ENCODE data around the gene HIC2. TPM values are rescaled to one million over a fixed set of nuclear protein-coding genes. Genes with fewer than 3 reads are reported as not detected.
"Not testable (repeated sequence)": the region's sequence is repeated elsewhere in the genome, so short reads cannot be mapped to it uniquely, and the experiment has no call there.

The HIC2 gene
- total RNA-seq, 2 experiments from 2014 or later = 6.8 to 7.0 TPM

- Mint-ChIP-seq H3K27ac (no peak overlapping the region), H3K36me3 (no peaks in the 10 kb centered on the region), H3K27me3 (no peaks in the 10 kb centered on the region), H3K9me3 (no peaks in the 10 kb centered on the region), H3K4me3 (no peak overlapping the region), H3K4me1 (peaks cover 4% of the 10 kb centered on the region)
- ATAC-seq (ENCODE audit: low read depth) (no peak), DNase-seq (no peak)
- POLR2A ChIA-PET = no interaction called here
Observed at GRCh38 chr22:21450858-21451353, 33.7 kb downstream of the HIC2 start.

GRCh38 chr22:21451545-21452520 lies 34.7 kb downstream of the HIC2 start:
- no peak for ATAC-seq (ENCODE audit: low read depth)
- no peaks in the 10 kb centered on the region for H3K36me3 Mint-ChIP-seq
- no peak overlapping the region for H3K4me3 Mint-ChIP-seq
- no peak for DNase-seq
- POLR2A ChIA-PET = no interaction called here
- peaks cover 4% of the 10 kb centered on the region for H3K4me1 Mint-ChIP-seq
- no peaks in the 10 kb centered on the region for H3K27me3 Mint-ChIP-seq
- no peak overlapping the region for H3K27ac Mint-ChIP-seq
- no peaks in the 10 kb centered on the region for H3K9me3 Mint-ChIP-seq

- DNase-seq; H3K27ac Mint-ChIP-seq; H3K9me3 Mint-ChIP-seq; H3K27me3 Mint-ChIP-seq; H3K4me3 Mint-ChIP-seq; POLR2A ChIA-PET; H3K4me1 Mint-ChIP-seq; ATAC-seq (ENCODE audit: low read depth); H3K36me3 Mint-ChIP-seq: not testable (repeated sequence)
Observed at GRCh38 chr22:21452666-21453065, 35.5 kb downstream of the HIC2 start.

- ATAC-seq (ENCODE audit: low read depth); POLR2A ChIA-PET; H3K36me3 Mint-ChIP-seq; H3K27me3 Mint-ChIP-seq; H3K4me1 Mint-ChIP-seq; DNase-seq; H3K9me3 Mint-ChIP-seq; H3K27ac Mint-ChIP-seq; H3K4me3 Mint-ChIP-seq: not testable (repeated sequence)
Observed at GRCh38 chr22:21454998-21455333, 37.8 kb downstream of the HIC2 start.

DNA sequence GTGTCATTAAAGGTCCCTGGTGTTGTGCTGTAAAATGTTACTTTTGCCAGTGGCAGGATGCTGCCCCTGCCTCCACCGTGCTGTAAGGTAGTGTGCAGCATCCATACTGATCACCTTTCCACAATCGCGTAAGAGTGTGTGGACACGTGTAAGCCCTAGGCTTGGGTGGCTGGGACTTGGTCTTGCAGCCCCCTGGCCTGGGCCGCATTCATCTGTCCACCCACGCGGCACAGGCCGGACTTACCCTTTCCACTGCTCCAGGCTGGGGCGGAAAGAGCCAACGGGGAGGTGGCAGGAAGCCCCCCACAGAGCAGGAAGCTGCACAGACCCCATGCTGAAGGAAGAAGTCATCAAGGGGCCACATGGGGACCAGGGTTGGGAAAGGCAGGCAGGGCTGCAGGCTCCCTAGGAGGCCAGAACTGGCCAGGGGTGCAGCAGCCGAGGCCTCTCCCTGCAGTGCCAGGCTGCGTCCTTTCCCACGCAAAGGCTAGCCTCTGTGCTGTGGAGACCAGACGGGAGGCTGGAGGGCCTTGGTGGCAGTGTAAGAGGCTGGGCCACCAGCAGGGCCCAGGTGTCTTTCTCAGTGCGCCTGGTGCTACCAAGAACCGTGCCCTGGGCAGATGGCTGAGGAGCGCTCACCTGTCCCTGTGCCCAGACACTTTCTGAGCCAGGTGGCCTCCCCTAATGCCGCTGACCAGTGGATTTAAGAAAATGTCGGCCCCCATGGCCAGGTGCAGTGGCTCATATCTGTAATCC lies 38.3 kb downstream of the HIC2 start:
- Mint-ChIP-seq H3K27me3 (no peaks in the 10 kb centered on the region), H3K4me3 (no peak overlapping the region), H3K27ac (no peak overlapping the region), H3K36me3 (no peaks in the 10 kb centered on the region), H3K4me1 (no peaks in the 10 kb centered on the region), H3K9me3 (no peaks in the 10 kb centered on the region)
- no peak for DNase-seq
- no peak for ATAC-seq (ENCODE audit: low read depth)
- POLR2A ChIA-PET = no interaction called here

- no peaks in the 10 kb centered on the region for H3K36me3 Mint-ChIP-seq
- no peaks in the 10 kb centered on the region for H3K27me3 Mint-ChIP-seq
- no peaks in the 10 kb centered on the region for H3K9me3 Mint-ChIP-seq
- no peaks in the 10 kb centered on the region for H3K4me1 Mint-ChIP-seq
- ATAC-seq (ENCODE audit: low read depth) (no peak), DNase-seq (no peak)
- POLR2A ChIA-PET = no interaction called here
- no peak overlapping the region for H3K27ac Mint-ChIP-seq
- H3K4me3 Mint-ChIP-seq = no peak overlapping the region
Observed at GRCh38 chr22:21457023-21457787, 40.0 kb downstream of the HIC2 start.

- ATAC-seq (ENCODE audit: low read depth); DNase-seq; POLR2A ChIA-PET; H3K4me1 Mint-ChIP-seq; H3K27ac Mint-ChIP-seq; H3K4me3 Mint-ChIP-seq; H3K36me3 Mint-ChIP-seq; H3K27me3 Mint-ChIP-seq; H3K9me3 Mint-ChIP-seq: not testable (repeated sequence)
Observed at GRCh38 chr22:21462672-21463071, 45.5 kb downstream of the HIC2 start.

DNA sequence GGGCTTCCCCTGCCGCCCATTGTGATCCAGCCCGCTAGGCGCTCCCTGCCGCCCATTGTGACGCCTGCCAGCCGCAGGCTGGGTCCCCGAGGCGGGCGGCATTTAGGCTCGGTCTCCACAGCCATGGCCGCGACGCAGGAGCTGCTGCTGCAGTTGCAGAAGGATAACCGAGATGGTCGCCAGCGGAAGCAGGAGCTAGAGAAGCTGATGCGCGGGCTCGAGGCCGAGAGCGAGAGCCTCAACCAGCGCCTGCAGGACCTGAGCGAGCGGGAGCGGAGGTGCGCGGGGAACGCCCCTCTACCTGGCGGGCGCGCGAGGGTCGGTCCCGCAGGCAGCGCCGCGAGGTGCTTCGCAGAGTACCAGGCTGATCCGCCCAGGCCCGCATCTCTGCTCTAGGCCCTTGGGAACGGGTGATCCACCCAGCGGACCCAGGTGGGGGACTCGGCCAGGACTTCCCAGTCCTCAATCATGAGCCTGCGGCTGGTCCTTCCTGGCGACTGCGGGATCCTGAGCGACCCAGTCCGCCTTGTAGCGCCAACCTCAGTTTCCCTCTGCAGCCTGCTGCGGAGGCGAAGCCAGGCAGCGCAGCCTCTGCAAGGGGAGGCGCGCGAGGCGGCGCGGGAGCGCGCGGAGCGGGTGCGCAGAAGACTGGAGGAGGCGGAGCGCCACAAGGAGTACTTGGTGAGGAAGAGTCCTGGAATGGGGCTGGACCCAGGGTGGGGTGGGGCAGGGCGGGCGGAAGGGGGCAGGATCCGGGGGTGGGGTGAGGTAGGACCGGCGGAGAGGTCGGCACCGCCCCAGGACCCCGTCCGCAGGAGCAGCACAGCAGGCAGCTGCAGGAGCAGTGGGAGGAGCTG lies 50.4 kb downstream of the HIC2 start, which contains the start of gene TMEM191C:
Gene TMEM191C, plus strand, starts transcription at position 51 of the 857 bp plus-strand sequence. Its CDS starts 73 bp downstream, at position 124.
- peak within 1 kb of the TSS; percentile 94 for H3K27ac Mint-ChIP-seq
- H3K36me3 Mint-ChIP-seq, DNase-seq, POLR2A ChIA-PET, H3K27me3 Mint-ChIP-seq, H3K9me3 Mint-ChIP-seq, H3K4me1 Mint-ChIP-seq: not testable (repeated sequence)
- peak; percentile 0 for ATAC-seq (ENCODE audit: low read depth)
- peak within 1 kb of the TSS; percentile 90 for H3K4me3 Mint-ChIP-seq

DNA sequence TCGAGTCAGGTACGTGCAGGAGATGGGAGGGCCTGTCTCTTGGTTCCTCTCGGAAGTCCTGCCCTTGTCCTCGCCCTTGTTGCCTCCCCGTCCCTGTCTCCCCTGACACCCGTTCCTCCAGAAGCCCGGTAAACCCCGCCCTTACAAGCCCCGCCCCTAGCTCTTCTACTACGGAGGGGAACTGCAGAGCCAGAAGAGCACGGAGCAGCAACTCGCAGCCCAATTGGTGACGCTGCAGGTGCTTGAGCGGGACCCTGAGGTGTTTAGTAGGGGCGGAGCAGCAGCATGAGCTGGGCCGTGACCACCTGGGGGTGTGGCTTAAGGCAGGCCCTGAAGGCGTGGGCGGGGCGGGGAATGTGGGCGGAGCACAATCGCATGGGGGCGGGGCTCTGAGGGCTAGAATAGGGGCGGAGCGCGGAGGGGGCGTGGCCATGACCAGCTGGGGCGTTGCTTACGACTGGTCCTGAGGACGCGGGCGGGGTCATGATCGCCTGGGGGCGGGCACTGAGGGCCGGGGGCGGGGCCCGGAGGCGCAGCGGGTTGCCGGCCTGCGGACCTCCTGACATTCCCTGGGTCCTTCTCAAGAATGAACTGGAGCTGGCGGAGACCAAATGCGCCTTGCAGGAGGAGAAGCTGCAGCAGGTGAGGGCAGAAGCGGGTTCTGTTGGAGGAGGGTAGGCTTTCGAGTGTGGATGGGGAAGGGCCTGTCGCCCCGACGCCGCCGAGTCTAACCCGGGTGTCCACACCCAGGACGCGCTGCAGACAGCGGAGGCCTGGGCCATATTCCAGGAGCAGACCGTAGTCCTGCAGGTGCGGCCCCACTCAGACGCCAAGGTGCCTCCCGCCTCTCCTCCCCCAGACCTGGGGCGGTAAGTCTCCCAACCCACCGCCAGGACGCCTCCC lies 51.3 kb downstream of the HIC2 start:
- H3K9me3 Mint-ChIP-seq, POLR2A ChIA-PET: not testable (repeated sequence)

DNA sequence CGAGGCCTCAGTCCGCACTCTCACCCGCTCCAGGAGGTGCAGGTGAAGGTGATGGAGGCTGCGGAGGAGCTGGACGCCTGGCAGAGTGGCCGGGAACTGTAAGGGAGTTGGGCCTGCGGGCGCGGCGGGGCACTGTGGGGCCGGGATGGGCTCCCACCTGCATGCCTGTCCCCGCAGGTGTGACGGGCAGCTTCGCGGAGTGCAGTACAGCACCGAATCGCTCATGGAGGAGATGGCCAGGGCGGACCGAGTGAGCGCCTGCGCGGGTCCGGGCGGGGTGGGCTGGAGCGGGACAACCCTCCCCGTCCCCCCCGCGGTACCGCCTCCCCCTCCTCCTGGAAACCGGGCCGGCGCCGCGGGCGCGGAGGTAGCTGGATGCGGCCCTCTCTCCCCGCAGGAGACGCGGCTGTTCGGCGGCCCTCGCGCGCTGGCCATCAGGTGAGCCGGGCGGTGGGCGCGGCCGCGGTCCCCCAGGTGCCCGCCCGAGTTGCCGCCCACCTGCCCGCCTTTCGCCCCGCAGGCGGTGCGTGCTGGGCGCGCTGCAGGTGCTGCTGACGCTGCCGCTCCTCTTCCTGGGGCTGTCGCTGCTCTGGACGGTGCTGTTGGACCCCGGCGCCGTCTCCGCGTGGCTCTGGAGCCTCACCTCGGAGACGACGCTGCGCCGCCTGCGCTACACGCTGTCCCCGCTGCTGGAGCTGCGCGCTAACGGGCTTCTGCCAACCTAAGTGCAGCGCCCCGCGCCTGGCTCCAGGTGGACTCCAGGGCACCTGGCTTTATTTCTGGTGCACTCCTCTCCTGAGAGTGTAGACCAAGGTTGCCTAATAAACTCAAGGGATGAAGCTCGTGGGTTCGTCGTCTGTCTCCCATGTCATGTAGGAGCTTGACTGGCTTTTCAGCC lies 52.2 kb downstream of the HIC2 start:
- H3K4me3 Mint-ChIP-seq; ATAC-seq (ENCODE audit: low read depth): not testable (repeated sequence)

More for the DNA sequence above, 51.3 kb downstream of the HIC2 start:
- not testable (repeated sequence) for H3K36me3 Mint-ChIP-seq, H3K4me1 Mint-ChIP-seq, H3K27me3 Mint-ChIP-seq
- peak overlapping the region; percentile 90 for H3K4me3 Mint-ChIP-seq
- peak; percentile 87 for DNase-seq
- peak overlapping the region; percentile 94 for H3K27ac Mint-ChIP-seq
- ATAC-seq (ENCODE audit: low read depth) = peak; percentile 95

GRCh38 chr22:21472984-21473383 lies 55.8 kb downstream of the HIC2 start:
- H3K27me3 Mint-ChIP-seq; ATAC-seq (ENCODE audit: low read depth); H3K4me3 Mint-ChIP-seq; DNase-seq; H3K9me3 Mint-ChIP-seq; H3K36me3 Mint-ChIP-seq; H3K4me1 Mint-ChIP-seq; H3K27ac Mint-ChIP-seq; POLR2A ChIA-PET: not testable (repeated sequence)

More for the DNA sequence above, 52.2 kb downstream of the HIC2 start:
- H3K27ac Mint-ChIP-seq, H3K27me3 Mint-ChIP-seq, H3K4me1 Mint-ChIP-seq, H3K9me3 Mint-ChIP-seq, POLR2A ChIA-PET, H3K36me3 Mint-ChIP-seq: not testable (repeated sequence)
- peak; percentile 43 for DNase-seq

All from activated naive CD8-positive, alpha-beta T cell treated with anti-CD3 and anti-CD28 coated beads, Interleukin-2, amount 10 ng/mL, durations not matched to agents 7 days and 5 days (primary cell).